Muscle of leg (tissue), 11 donors: ENCODE data around the gene HAPLN2. TPM values are rescaled to one million over a fixed set of nuclear protein-coding genes. Genes with fewer than 3 reads are reported as not detected.

ENCODE experiments used
- DNase-seq: peaks from one replicate; pipeline ENCODE4 v3.0.0; 2013
- H3K27ac ChIP-seq: one replicate; pipeline ENCODE4 v1.5.1; 2013; ENCODE audit warnings: mild to moderate bottlenecking, low read length, control low read depth
- H3K27me3 ChIP-seq: one replicate; pipeline ENCODE4 v1.6.1; 2013; ENCODE audit warnings: low read length; ENCODE audit not compliant: control insufficient read depth, insufficient read depth
- H3K36me3 ChIP-seq: one replicate; pipeline ENCODE4 v1.6.1; 2013; ENCODE audit warnings: low read length; ENCODE audit not compliant: control insufficient read depth, insufficient read depth
- H3K4me1 ChIP-seq: one replicate; pipeline ENCODE4 v1.6.1; 2013; ENCODE audit warnings: low read length; ENCODE audit not compliant: control insufficient read depth, insufficient read depth
- H3K4me3 ChIP-seq: one replicate; pipeline ENCODE4 v1.5.1; 2013; ENCODE audit warnings: low read length, control low read depth
- H3K9me3 ChIP-seq: replicated peaks from 2 replicates; pipeline ENCODE4 v1.6.1; 2013; ENCODE audit warnings: low read depth, low read length; ENCODE audit not compliant: control insufficient read depth
- WGBS: methylation state at CpG from one replicate; pipeline ENCODE4 v1.1.5; 2013; ENCODE audit warnings: missing lambda C conversion rate; ENCODE audit not compliant: insufficient coverage; 5-methylcytosine and 5-hydroxymethylcytosine counted together
- polyA plus RNA-seq, 8 donors: library from polyadenylated mRNA; unstranded; fragments of 120-200 nt; gene quantifications; one replicate each; pipeline versions ENCODE4 v1.2.1 to v1.2.3, GENCODE V29; 2013; ENCODE audit warnings: inconsistent platforms in 1 of 8, low replicate concordance in 1 of 8; ENCODE audit not compliant: insufficient read length in 8 of 8, insufficient read depth in 1 of 8
- total RNA-seq: library from RNA; stranded (reverse); fragments of 120-200 nt; gene quantifications from one replicate; pipeline ENCODE4 v1.2.4, GENCODE V29; 2013

Gene HAPLN2
- total and polyA plus RNA-seq, 9 donors = 0.11 to 0.75 (median 0.43) TPM

GRCh38 chr1:156667610-156667967 lies 48.4 kb downstream of the HAPLN2 start:
- Histone ChIP-seq H3K27ac (peak overlapping the region; percentile 97), H3K9me3 (no peaks in the 10 kb centered on the region), H3K27me3 (no peaks in the 10 kb centered on the region), H3K4me1 (peaks cover 92% of the 10 kb centered on the region), H3K36me3 (peaks cover 26% of the 10 kb centered on the region), H3K4me3 (no peak overlapping the region)
- peak; percentile 98 for DNase-seq
- WGBS = no CpG with 5 or more reads among the region's 5 CpGs

- Histone ChIP-seq H3K9me3 (no peaks in the 10 kb centered on the region), H3K27me3 (no peaks in the 10 kb centered on the region), H3K27ac (peak overlapping the region; percentile 97), H3K4me1 (peaks cover 92% of the 10 kb centered on the region), H3K36me3 (peaks cover 31% of the 10 kb centered on the region), H3K4me3 (no peak overlapping the region)
- 33% methylated on average over 1 of the region's 9 CpGs for WGBS
- DNase-seq = no peak
These were observed 48.9 kb downstream of the HAPLN2 start for GRCh38 chr1:156667968-156668709.

GRCh38 chr1:156668801-156669637 lies 49.8 kb downstream of the HAPLN2 start:
- Histone ChIP-seq H3K27ac (peak overlapping the region; percentile 97), H3K9me3 (no peaks in the 10 kb centered on the region), H3K4me1 (peaks cover 92% of the 10 kb centered on the region), H3K36me3 (peaks cover 40% of the 10 kb centered on the region), H3K4me3 (no peak overlapping the region), H3K27me3 (no peaks in the 10 kb centered on the region)
- 45% methylated on average over 13 of the region's 17 CpGs for WGBS
- DNase-seq = peak; percentile 39

- peaks cover 48% of the 10 kb centered on the region for H3K36me3 ChIP-seq
- WGBS = 31% methylated on average over 3 of the region's 5 CpGs
- DNase-seq = no peak
- H3K27ac ChIP-seq = peak overlapping the region; percentile 97
- H3K27me3 ChIP-seq = no peaks in the 10 kb centered on the region
- H3K4me1 ChIP-seq = peaks cover 92% of the 10 kb centered on the region
- no peaks in the 10 kb centered on the region for H3K9me3 ChIP-seq
- no peak overlapping the region for H3K4me3 ChIP-seq
These were observed 50.6 kb downstream of the HAPLN2 start for GRCh38 chr1:156669794-156670193.

GRCh38 chr1:156670359-156670758 lies 51.1 kb downstream of the HAPLN2 start:
- no peak overlapping the region for H3K4me3 ChIP-seq
- H3K9me3 ChIP-seq = no peaks in the 10 kb centered on the region
- H3K36me3 ChIP-seq = peaks cover 53% of the 10 kb centered on the region
- H3K27ac ChIP-seq = peak overlapping the region; percentile 97
- peaks cover 92% of the 10 kb centered on the region for H3K4me1 ChIP-seq
- H3K27me3 ChIP-seq = no peaks in the 10 kb centered on the region
- DNase-seq = no peak
- WGBS = 60% methylated on average over 3 of the region's 6 CpGs

GRCh38 chr1:156670791-156671190 lies 51.6 kb downstream of the HAPLN2 start:
- WGBS = 61% methylated on average over 2 of the region's 4 CpGs
- H3K36me3 ChIP-seq = peaks cover 57% of the 10 kb centered on the region
- H3K9me3 ChIP-seq = no peaks in the 10 kb centered on the region
- peak overlapping the region; percentile 97 for H3K27ac ChIP-seq
- H3K4me3 ChIP-seq = no peak overlapping the region
- H3K27me3 ChIP-seq = peaks cover 2% of the 10 kb centered on the region
- H3K4me1 ChIP-seq = peaks cover 91% of the 10 kb centered on the region
- no peak for DNase-seq

GRCh38 chr1:156671804-156672203 lies 52.6 kb downstream of the HAPLN2 start:
- Histone ChIP-seq H3K27ac (peak overlapping the region; percentile 97), H3K27me3 (peaks cover 7% of the 10 kb centered on the region), H3K4me3 (no peak overlapping the region), H3K4me1 (peaks cover 84% of the 10 kb centered on the region), H3K36me3 (peaks cover 61% of the 10 kb centered on the region), H3K9me3 (no peaks in the 10 kb centered on the region)
- 90% methylated on average over 2 of the region's 2 CpGs for WGBS
- DNase-seq = no peak

GRCh38 chr1:156673387-156674121 lies 54.3 kb downstream of the HAPLN2 start:
- Histone ChIP-seq H3K27me3 (peaks cover 10% of the 10 kb centered on the region), H3K9me3 (no peaks in the 10 kb centered on the region), H3K4me1 (peaks cover 78% of the 10 kb centered on the region), H3K36me3 (peaks cover 61% of the 10 kb centered on the region), H3K4me3 (peak overlapping the region; percentile 96), H3K27ac (peak overlapping the region; percentile 95)
- peak; percentile 44 for DNase-seq
- 31% methylated on average over 4 of the region's 8 CpGs for WGBS
